Measurements from ENCODE around the gene MYO10.

DNA sequence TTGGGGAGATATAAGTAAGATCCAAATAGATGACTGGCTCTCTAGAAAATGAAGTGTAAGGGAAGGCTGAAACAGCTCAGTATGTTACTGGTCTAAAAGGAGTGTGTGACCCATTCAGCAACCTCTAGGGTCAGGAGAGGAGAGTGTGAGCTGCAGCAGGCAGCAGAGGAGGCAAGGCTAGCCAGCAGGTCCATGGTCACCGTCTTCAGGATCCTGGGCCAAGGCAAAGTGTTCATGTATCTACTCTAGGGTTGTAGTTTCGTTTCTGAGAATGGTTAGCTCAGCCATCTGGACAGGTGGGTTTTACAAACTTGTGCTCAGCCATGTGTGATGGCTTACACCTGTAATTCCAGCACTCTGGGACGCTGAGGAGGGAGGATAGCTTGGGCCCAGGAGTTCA, 13.7 kb downstream of the MYO10 start:
- TF ChIP-seq, protein P1, sequence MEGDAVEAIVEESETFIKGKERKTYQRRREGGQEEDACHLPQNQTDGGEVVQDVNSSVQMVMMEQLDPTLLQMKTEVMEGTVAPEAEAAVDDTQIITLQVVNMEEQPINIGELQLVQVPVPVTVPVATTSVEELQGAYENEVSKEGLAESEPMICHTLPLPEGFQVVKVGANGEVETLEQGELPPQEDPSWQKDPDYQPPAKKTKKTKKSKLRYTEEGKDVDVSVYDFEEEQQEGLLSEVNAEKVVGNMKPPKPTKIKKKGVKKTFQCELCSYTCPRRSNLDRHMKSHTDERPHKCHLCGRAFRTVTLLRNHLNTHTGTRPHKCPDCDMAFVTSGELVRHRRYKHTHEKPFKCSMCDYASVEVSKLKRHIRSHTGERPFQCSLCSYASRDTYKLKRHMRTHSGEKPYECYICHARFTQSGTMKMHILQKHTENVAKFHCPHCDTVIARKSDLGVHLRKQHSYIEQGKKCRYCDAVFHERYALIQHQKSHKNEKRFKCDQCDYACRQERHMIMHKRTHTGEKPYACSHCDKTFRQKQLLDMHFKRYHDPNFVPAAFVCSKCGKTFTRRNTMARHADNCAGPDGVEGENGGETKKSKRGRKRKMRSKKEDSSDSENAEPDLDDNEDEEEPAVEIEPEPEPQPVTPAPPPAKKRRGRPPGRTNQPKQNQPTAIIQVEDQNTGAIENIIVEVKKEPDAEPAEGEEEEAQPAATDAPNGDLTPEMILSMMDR (IDR thresholded peaks at IDR 0.05; ENCODE audit: borderline replicate concordance, extremely low read depth, low read length, poor library complexity, severe bottlenecking), result no peak
- no peak for TF ChIP-seq EZH2 (IDR thresholded peaks at IDR 0.05; ENCODE audit: borderline replicate concordance, low read depth, low read length, severe bottlenecking)
